T-helper 1 cell treated with Interleukin-12 subunit alpha and Interleukin-12 subunit beta and Interleukin-4 antibody, amounts not matched to agents 30 ng/mL and 1 ng/mL, for 36 hours (primary cell): ENCODE measurements around the gene TAB3. TPM values are rescaled to one million over a fixed set of nuclear protein-coding genes. Genes with fewer than 3 reads are reported as not detected.

Experiments
- intact Hi-C: fragments of 100-400 bp; cut with micrococcal nuclease; formaldehyde crosslinking; loops from one replicate; pipeline ENCODE4 v1.15.1; 2024
- total RNA-seq: library from RNA; stranded (reverse); gene quantifications from 2 replicates; pipeline ENCODE4 v1.2.3, GENCODE V29; 2022

The TAB3 gene
- total RNA-seq, 1 donor from 2014 or later = 27.4 TPM

DNA sequence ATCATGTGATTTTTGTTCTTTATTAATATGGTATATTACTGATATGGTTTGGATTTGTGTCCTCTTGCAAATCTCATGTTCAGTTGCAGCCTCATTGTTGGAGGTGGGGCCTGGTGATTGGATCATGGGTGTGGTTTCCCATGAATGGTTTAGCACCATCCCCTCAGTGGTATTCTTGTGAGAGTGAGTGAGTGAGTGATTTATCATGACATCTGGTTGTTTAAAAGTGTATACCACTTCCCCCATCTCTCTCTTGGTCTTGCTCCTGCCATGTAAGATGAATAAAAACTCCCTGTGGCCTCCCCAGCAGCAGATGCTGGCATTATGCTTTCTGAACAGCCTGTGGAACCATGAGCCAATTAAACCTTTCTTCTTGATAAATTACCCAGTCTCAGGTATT lies 111.5 kb downstream of the TAB3 start:
- intact Hi-C loops = no loop called here

Other genes starting within 250 kb of the TAB3 start
- 68.8 and 75.3 TPM in 2 replicates for gene GK, start 235.8 kb downstream of the TAB3 start, total RNA-seq
- gene FTHL17, start 182.8 kb upstream of the TAB3 start, total RNA-seq = not detected in 2 replicates